HEK293 (cell line): ENCODE results near the gene FES.

Source experiments
- CTCF ChIA-PET: fragments of 350-600 bp; formaldehyde crosslinking; extraction: SDS; loops from one replicate; lab custom pipeline; 2021; ENCODE audit warnings: antibody characterized with exemption; lab: Yijun Ruan, JAX
- POLR2A ChIA-PET: fragments of 300-600 bp; formaldehyde crosslinking; extraction: SDS; loops from one replicate; lab custom pipeline; 2020; ENCODE audit warnings: antibody characterized with exemption, inconsistent platforms; lab: Yijun Ruan, JAX
- H3K27ac ChIP-seq: fragments of 200-500 bp; sonication (Bioruptor generic); 2 replicates; pipeline ENCODE4 v1.5.1; 2014; ENCODE audit warnings: low read depth, low read length, control low read depth, inconsistent platforms; ENCODE audit errors: extremely low read depth
- H3K36me3 ChIP-seq, 2 experiments: fragments of 200-500 bp in 1 of 2; sonication (Bioruptor generic) in 1 of 2; 1 replicate in 1 of 2; 2 replicates in 1 of 2; pipeline ENCODE4 v1.5.1; 2014 to 2017; ENCODE audit warnings: inconsistent platforms in 2 of 2, low read length in 2 of 2; ENCODE audit not compliant: control insufficient read depth in 2 of 2, insufficient read depth in 1 of 2
- H3K4me1 ChIP-seq: fragments of 200-500 bp; sonication (Bioruptor generic); 2 replicates; pipeline ENCODE4 v1.5.1; 2014; ENCODE audit warnings: mild to moderate bottlenecking, low read length, inconsistent platforms; ENCODE audit not compliant: control insufficient read depth, insufficient read depth
- H3K4me3 ChIP-seq: 2 replicates; pipeline ENCODE4 v1.5.1; 2011; ENCODE audit warnings: low read depth, mild to moderate bottlenecking, control low read depth, low read length, moderate library complexity
- H3K9me3 ChIP-seq: fragments of 200-500 bp; sonication (Bioruptor generic); 2 replicates; pipeline ENCODE4 v1.5.1; 2014; ENCODE audit warnings: low read depth, low read length, inconsistent platforms; ENCODE audit not compliant: control insufficient read depth, insufficient read depth
- CTCF ChIP-seq: fragments of 450-650 bp; formaldehyde crosslinking; IDR thresholded peaks from 2 replicates; pipeline ENCODE4 v1.5.1; 2016; ENCODE audit warnings: missing biosample characterization, missing genetic modification characterization
- SCRT1 ChIP-seq: fragments of 450-650 bp; formaldehyde crosslinking; IDR thresholded peaks from 2 replicates; pipeline ENCODE4 v1.5.1; 2016; ENCODE audit warnings: missing biosample characterization, missing genetic modification characterization, borderline replicate concordance
- SCRT2 ChIP-seq: fragments of 450-650 bp; formaldehyde crosslinking; IDR thresholded peaks from 2 replicates; pipeline ENCODE4 v1.5.1; 2016; ENCODE audit warnings: missing biosample characterization, missing genetic modification characterization
- SP2 ChIP-seq: fragments of 450-650 bp; formaldehyde crosslinking; IDR thresholded peaks from 2 replicates; pipeline ENCODE4 v1.5.1; 2016; ENCODE audit warnings: missing biosample characterization, missing genetic modification characterization
- ZBTB7A ChIP-seq: fragments of 450-650 bp; formaldehyde crosslinking; IDR thresholded peaks from 2 replicates; pipeline ENCODE4 v1.5.1; 2016; ENCODE audit warnings: low read depth, missing biosample characterization, missing genetic modification characterization
- ZNF121 ChIP-seq: fragments of 450-650 bp; formaldehyde crosslinking; IDR thresholded peaks from 2 replicates; pipeline ENCODE4 v1.5.1; 2016; ENCODE audit warnings: missing biosample characterization, missing genetic modification characterization
- ZNF138 ChIP-seq: fragments of 450-650 bp; formaldehyde crosslinking; IDR thresholded peaks from 2 replicates; pipeline ENCODE4 v1.5.1; 2016; ENCODE audit warnings: missing biosample characterization, missing genetic modification characterization, borderline replicate concordance
- ZNF274 ChIP-seq, 2 experiments: fragments of 200-500 bp in 1 of 2; fragments of 450-650 bp in 1 of 2; sonication (Bioruptor generic) in 1 of 2; formaldehyde crosslinking in 1 of 2; IDR thresholded peaks; 2 replicates each; pipeline versions ENCODE4 v1.5.1 to v1.6.1; 2014 to 2016; ENCODE audit warnings: borderline replicate concordance in 1 of 2, inconsistent platforms in 1 of 2, low read length in 1 of 2, missing biosample characterization in 1 of 2, missing genetic modification characterization in 1 of 2
- ZNF433 ChIP-seq: fragments of 450-650 bp; formaldehyde crosslinking; IDR thresholded peaks from 2 replicates; pipeline ENCODE4 v1.5.1; 2016; ENCODE audit warnings: missing biosample characterization, missing genetic modification characterization, low read depth
- ZNF518A ChIP-seq: fragments of 450-650 bp; formaldehyde crosslinking; conservative IDR thresholded peaks from 2 replicates; pipeline ENCODE4 v1.5.1; 2016; ENCODE audit warnings: low read depth, missing biosample characterization, missing genetic modification characterization
- ZNF529 ChIP-seq: fragments of 450-650 bp; formaldehyde crosslinking; IDR thresholded peaks from 2 replicates; pipeline ENCODE4 v1.5.1; 2017; ENCODE audit warnings: missing genetic modification characterization, missing biosample characterization; ENCODE audit not compliant: insufficient replicate concordance
- ZNF600 ChIP-seq: fragments of 450-650 bp; formaldehyde crosslinking; IDR thresholded peaks from 2 replicates; pipeline ENCODE4 v1.5.1; 2016; ENCODE audit warnings: missing biosample characterization, missing genetic modification characterization
- ZNF623 ChIP-seq: fragments of 450-650 bp; formaldehyde crosslinking; IDR thresholded peaks from 2 replicates; pipeline ENCODE4 v1.5.1; 2016; ENCODE audit warnings: missing biosample characterization, missing genetic modification characterization
- ZNF660 ChIP-seq: fragments of 450-650 bp; IDR thresholded peaks from 2 replicates; pipeline ENCODE4 v1.5.1; 2018; ENCODE audit warnings: missing biosample characterization, mild to moderate bottlenecking, missing genetic modification characterization
- ZNF768 ChIP-seq: fragments of 450-650 bp; formaldehyde crosslinking; IDR thresholded peaks from 2 replicates; pipeline ENCODE4 v1.5.1; 2018; ENCODE audit warnings: missing biosample characterization, mild to moderate bottlenecking, missing genetic modification characterization
- ZSCAN5A ChIP-seq: fragments of 450-650 bp; formaldehyde crosslinking; IDR thresholded peaks from 2 replicates; pipeline ENCODE4 v1.5.1; 2016; ENCODE audit warnings: missing biosample characterization, missing genetic modification characterization
- TF ChIP-seq, protein P1 (sequence below): sonication (generic); formaldehyde crosslinking; IDR thresholded peaks from 2 replicates; pipeline ENCODE4 v1.8.1; 2022; ENCODE audit warnings: mild to moderate bottlenecking, moderate library complexity, missing genetic modification reagents

FES gene

GRCh38 chr15:90891346-90891949 lies 7.1 kb downstream of the FES start:
- no peak for TF ChIP-seq SCRT2
- TF ChIP-seq, protein P1, sequence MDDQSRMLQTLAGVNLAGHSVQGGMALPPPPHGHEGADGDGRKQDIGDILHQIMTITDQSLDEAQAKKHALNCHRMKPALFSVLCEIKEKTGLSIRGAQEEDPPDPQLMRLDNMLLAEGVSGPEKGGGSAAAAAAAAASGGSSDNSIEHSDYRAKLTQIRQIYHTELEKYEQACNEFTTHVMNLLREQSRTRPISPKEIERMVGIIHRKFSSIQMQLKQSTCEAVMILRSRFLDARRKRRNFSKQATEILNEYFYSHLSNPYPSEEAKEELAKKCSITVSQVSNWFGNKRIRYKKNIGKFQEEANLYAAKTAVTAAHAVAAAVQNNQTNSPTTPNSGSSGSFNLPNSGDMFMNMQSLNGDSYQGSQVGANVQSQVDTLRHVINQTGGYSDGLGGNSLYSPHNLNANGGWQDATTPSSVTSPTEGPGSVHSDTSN (CRISPR knock-in tag), result 0 out of 2 replicates have a peak, but pooled peaks have one; percentile 30
- no peaks in the 10 kb centered on the region for H3K4me1 ChIP-seq
- no peak overlapping the region for H3K27ac ChIP-seq
- ChIA-PET CTCF (no interaction called here), POLR2A (interaction anchor here (1.0 kb wide), 1 partner anchor 174 kb away, joined by 3 read pairs; the partner anchor contains the start of gene BLM)
- H3K9me3 ChIP-seq, result no peaks in the 10 kb centered on the region
- H3K4me3 ChIP-seq, result no peak overlapping the region
- no peaks in the 10 kb centered on the region for H3K36me3 ChIP-seq

- Histone ChIP-seq H3K4me3 (no peak overlapping the region), H3K9me3 (no peaks in the 10 kb centered on the region), H3K27ac (no peak overlapping the region), H3K36me3 (no peaks in the 10 kb centered on the region), H3K4me1 (no peaks in the 10 kb centered on the region)
- CTCF ChIA-PET, result interaction anchor here (0.7 to 0.9 kb wide), 2 partner anchors 10 to 260 kb away, joined by 3 to 4 read pairs; no protein-coding TSS in a partner anchor
- POLR2A ChIA-PET, result no interaction called here
- TF ChIP-seq ZNF529 (tag by site-specific recombination), result no peak
- no peak for TF ChIP-seq ZSCAN5A (tag by site-specific recombination)
- no peak for TF ChIP-seq ZBTB7A (tag by site-specific recombination)
- no peak for TF ChIP-seq ZNF121 (tag by site-specific recombination)
- TF ChIP-seq ZNF433, result no peak
- no peak for TF ChIP-seq SCRT1 (tag by site-specific recombination)
- TF ChIP-seq SP2 (tag by site-specific recombination), result no peak
- no peak for TF ChIP-seq ZNF768 (tag by site-specific recombination)
- no peak for TF ChIP-seq ZNF274 (IDR thresholded peaks at IDR 0.05; ENCODE audit: low read length)
- TF ChIP-seq ZNF274 (tag by site-specific recombination; IDR thresholded peaks at IDR 0.05; ENCODE audit: borderline replicate concordance), result no peak
- TF ChIP-seq ZNF660 (tag by site-specific recombination), result no peak
- TF ChIP-seq ZNF623 (tag by site-specific recombination), result no peak
- TF ChIP-seq ZNF518A, result no peak
- no peak for TF ChIP-seq CTCF (tag by site-specific recombination)
- no peak for TF ChIP-seq ZNF600 (tag by site-specific recombination)
- no peak for TF ChIP-seq ZNF138
Observed at GRCh38 chr15:90892023-90892422, 7.7 kb downstream of the FES start.
